PFSK-1 (cell line): ENCODE measurements around the gene DST.

Source experiments
- FOXP2 ChIP-seq: optimal IDR thresholded peaks from 2 replicates; pipeline ENCODE3; 2011; ENCODE audit warnings: borderline replicate concordance, control low read depth, inconsistent platforms; ENCODE audit not compliant: insufficient read depth; ENCODE audit errors: extremely low read length, extremely low read depth
- POLR2AphosphoS5 ChIP-seq: IDR thresholded peaks from 2 replicates; pipeline ENCODE4 v1.6.1; 2012; ENCODE audit warnings: low read depth, mild to moderate bottlenecking, control low read depth, low read length, moderate library complexity
- SIN3A ChIP-seq: IDR thresholded peaks from 2 replicates; pipeline ENCODE4 v1.6.1; 2012; ENCODE audit warnings: mild to moderate bottlenecking, low read length, moderate library complexity, borderline replicate concordance; ENCODE audit not compliant: insufficient read depth
- TAF1 ChIP-seq: IDR thresholded peaks from 2 replicates; pipeline ENCODE4 v1.6.1; 2012; ENCODE audit warnings: low read length, control low read depth, borderline replicate concordance; ENCODE audit not compliant: insufficient read depth
- TF ChIP-seq, protein P1 (sequence below), 2 experiments: IDR thresholded peaks; 2 replicates each; pipeline versions ENCODE4 v1.6.1 to v1.8.0; 2011 to 2012; ENCODE audit warnings: low read depth in 2 of 2, low read length in 2 of 2, control low read depth in 1 of 2, inconsistent platforms in 1 of 2, mild to moderate bottlenecking in 1 of 2, moderate library complexity in 1 of 2; ENCODE audit not compliant: insufficient read depth in 1 of 2

The DST gene

DNA sequence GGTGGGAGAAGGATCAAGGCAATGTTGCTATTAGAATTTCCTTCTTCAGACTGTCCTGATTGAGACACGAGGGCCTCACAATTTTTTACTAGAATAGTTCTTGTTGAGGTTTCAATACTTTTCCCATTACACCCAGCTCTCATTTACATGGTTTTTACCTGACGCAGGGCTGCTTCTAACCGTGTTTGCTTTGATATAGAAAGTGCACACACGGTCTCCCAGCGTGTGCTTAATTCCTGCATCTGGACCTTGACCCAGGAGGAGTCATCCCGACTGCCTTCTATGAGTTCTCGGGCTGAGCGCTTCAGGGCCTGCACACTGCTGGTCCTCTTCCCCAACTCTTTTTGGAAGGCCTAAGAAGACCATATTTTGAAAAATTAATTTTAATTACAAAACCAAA is 160.2 kb downstream of the DST start:
- no peak for TF ChIP-seq POLR2AphosphoS5
- TF ChIP-seq TAF1, result no peak
- TF ChIP-seq SIN3A, result no peak
- TF ChIP-seq FOXP2, result no peak
- TF ChIP-seq, protein P1, sequence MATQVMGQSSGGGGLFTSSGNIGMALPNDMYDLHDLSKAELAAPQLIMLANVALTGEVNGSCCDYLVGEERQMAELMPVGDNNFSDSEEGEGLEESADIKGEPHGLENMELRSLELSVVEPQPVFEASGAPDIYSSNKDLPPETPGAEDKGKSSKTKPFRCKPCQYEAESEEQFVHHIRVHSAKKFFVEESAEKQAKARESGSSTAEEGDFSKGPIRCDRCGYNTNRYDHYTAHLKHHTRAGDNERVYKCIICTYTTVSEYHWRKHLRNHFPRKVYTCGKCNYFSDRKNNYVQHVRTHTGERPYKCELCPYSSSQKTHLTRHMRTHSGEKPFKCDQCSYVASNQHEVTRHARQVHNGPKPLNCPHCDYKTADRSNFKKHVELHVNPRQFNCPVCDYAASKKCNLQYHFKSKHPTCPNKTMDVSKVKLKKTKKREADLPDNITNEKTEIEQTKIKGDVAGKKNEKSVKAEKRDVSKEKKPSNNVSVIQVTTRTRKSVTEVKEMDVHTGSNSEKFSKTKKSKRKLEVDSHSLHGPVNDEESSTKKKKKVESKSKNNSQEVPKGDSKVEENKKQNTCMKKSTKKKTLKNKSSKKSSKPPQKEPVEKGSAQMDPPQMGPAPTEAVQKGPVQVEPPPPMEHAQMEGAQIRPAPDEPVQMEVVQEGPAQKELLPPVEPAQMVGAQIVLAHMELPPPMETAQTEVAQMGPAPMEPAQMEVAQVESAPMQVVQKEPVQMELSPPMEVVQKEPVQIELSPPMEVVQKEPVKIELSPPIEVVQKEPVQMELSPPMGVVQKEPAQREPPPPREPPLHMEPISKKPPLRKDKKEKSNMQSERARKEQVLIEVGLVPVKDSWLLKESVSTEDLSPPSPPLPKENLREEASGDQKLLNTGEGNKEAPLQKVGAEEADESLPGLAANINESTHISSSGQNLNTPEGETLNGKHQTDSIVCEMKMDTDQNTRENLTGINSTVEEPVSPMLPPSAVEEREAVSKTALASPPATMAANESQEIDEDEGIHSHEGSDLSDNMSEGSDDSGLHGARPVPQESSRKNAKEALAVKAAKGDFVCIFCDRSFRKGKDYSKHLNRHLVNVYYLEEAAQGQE (IDR thresholded peaks at IDR 0.05; ENCODE audit: insufficient read depth in 1 of 2, low read depth in 2 of 2, low read length in 2 of 2), result no peak

DNA sequence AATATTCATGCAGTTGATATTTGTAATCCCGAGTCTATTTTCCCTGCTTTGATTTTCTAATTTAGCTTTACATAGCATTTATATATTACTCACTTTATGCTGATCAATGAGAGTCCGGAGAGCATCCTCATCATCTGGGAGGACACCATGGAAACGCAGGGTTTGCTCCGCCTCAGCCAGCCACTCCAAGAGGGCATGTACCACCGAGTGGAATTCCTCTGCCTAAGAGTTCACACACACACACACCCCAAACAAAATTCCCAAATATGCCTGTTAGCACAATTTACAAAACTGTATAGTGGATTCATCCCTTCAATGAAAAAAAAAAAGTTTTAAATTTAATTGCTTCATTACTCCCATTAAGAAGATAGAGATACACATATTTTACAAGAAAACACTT is 160.7 kb downstream of the DST start:
- TF ChIP-seq, protein P1 (IDR thresholded peaks at IDR 0.05; ENCODE audit: insufficient read depth in 1 of 2, low read depth in 2 of 2, low read length in 2 of 2), result no peak
- TF ChIP-seq POLR2AphosphoS5 (no peak), SIN3A (no peak), TAF1 (no peak), FOXP2 (no peak)

DNA sequence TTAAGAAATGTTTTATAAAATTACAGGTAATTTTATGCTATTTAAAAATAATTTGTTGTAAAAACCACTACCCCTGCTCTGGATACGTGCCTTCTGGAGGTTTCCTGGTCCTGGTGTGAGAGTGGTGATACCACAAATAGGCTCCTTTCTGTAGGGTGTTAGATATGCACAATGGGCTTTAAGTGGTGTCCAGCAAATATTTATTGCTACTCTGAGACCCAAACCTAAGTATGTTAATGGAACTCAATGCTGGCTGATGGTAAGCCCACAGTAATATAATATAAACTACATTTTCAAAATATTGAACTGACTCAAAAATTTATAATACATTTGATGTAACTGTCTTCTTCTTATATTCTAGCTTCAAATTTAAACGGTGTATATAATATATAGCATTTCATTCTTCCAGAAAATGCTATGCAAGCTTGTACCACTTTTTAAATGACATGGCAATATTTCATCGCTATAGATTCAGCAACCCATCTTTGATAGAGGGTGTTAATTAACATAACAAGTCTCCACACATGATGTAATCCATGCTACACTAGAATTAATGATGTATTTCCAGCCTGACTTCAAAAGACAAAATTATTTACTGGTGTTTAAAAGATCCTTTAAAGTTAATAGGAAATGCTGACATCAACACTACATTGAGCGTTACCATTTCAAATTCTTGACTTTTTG is 161.9 kb downstream of the DST start:
- TF ChIP-seq POLR2AphosphoS5 (no peak), FOXP2 (no peak), SIN3A (no peak), TAF1 (no peak)
- TF ChIP-seq, protein P1 (IDR thresholded peaks at IDR 0.05; ENCODE audit: insufficient read depth in 1 of 2, low read depth in 2 of 2, low read length in 2 of 2), result no peak

DNA sequence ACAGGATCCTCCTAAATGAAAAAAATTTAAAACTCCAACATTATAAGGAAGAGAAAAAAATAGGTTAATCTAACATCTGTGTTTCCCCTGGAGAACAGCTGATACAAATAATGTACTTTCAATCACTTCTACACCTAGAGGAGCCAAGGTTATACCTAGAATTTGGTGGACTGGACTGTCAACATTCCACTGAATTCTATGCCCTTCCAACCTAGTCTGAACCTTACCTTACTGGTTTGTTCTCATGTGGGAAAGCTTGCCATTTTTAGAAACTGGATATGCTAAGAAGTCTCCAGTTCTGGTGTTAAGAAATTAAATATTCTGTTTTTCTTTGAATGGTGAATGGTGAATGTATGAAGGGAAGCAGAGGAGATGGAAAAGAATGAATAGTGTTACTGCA is 162.4 kb downstream of the DST start:
- no peak for TF ChIP-seq TAF1

DNA sequence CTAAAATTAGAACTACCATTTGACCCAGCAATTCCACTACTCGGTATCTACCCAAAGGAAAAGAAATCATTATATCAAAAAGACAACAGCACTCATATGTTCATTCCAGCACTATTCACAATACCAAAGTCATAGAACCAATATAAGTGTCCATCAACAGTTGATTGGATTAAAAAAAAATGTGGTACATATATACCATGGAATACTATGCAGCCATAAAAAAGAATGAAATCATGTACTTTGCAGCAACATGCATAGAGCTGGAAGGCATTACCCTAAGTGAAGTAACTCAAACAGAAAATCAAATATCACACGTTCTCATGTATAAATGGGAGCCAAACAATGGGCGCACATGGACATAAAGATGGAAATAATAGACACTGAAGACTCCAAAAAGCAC is 163.3 kb downstream of the DST start:
- TF ChIP-seq POLR2AphosphoS5 (no peak), TAF1 (no peak), SIN3A (no peak), FOXP2 (no peak)
- TF ChIP-seq, protein P1 (IDR thresholded peaks at IDR 0.05; ENCODE audit: insufficient read depth in 1 of 2, low read depth in 2 of 2, low read length in 2 of 2), result no peak
